Lung (tissue), 12 donors: ENCODE measurements around the gene MFF. TPM values are rescaled to one million over a fixed set of nuclear protein-coding genes. Genes with fewer than 3 reads are reported as not detected.

Source experiments
- ATAC-seq: fragments of 200-7000 bp; cut with Tn5 transposase; one replicate; pipeline ENCODE4 v1.9.1; 2020; ENCODE audit warnings: moderate number of reproducible peaks; ENCODE audit not compliant: insufficient read depth, low FRiP score
- DNase-seq, 3 donors: peaks; one replicate each; pipeline ENCODE4 v3.0.0-alpha.2; 2013 to 2017
- H3K27ac ChIP-seq, 2 donors: one replicate each; pipeline ENCODE4 v1.5.1; 2013; ENCODE audit warnings: mild to moderate bottlenecking in 2 of 2, moderate library complexity in 2 of 2, control low read depth in 1 of 2, inconsistent platforms in 1 of 2, low read depth in 1 of 2, low read length in 1 of 2
- H3K27me3 ChIP-seq, 3 donors: one replicate each; pipeline ENCODE4 v1.5.1; 2013; ENCODE audit warnings: low read length in 2 of 3; ENCODE audit not compliant: control insufficient read depth in 3 of 3, insufficient read depth in 3 of 3
- H3K36me3 ChIP-seq, 4 donors: one replicate each; pipeline ENCODE4 v1.5.1; 2013; ENCODE audit warnings: low read length in 4 of 4, mild to moderate bottlenecking in 1 of 4, moderate library complexity in 1 of 4; ENCODE audit not compliant: control insufficient read depth in 4 of 4, insufficient read depth in 4 of 4
- H3K4me1 ChIP-seq, 5 donors: one replicate each; pipeline ENCODE4 v1.5.1; 2013; ENCODE audit warnings: low read length in 5 of 5, mild to moderate bottlenecking in 2 of 5, moderate library complexity in 1 of 5; ENCODE audit not compliant: control insufficient read depth in 5 of 5, insufficient read depth in 5 of 5
- H3K4me3 ChIP-seq: one replicate; pipeline ENCODE4 v1.5.1; 2013; ENCODE audit warnings: mild to moderate bottlenecking, control low read depth, moderate library complexity
- H3K9ac ChIP-seq, 2 donors: one replicate each; pipeline ENCODE4 v1.5.1; 2013; ENCODE audit warnings: low read length in 2 of 2, control low read depth in 1 of 2; ENCODE audit not compliant: insufficient read depth in 1 of 2
- H3K9me3 ChIP-seq, 4 donors: one replicate each; pipeline ENCODE4 v1.5.1; 2013; ENCODE audit warnings: low read length in 3 of 4, mild to moderate bottlenecking in 1 of 4, moderate library complexity in 1 of 4; ENCODE audit not compliant: control insufficient read depth in 4 of 4, insufficient read depth in 3 of 4
- CTCF ChIP-seq: IDR thresholded peaks from 2 replicates; pipeline ENCODE4 v1.5.1; 2012; ENCODE audit warnings: mild to moderate bottlenecking; ENCODE audit errors: control extremely low read depth, extremely low read depth
- WGBS, 2 donors: extraction: QIAGEN DNeasy Blood & Tissue Kit; methylation state at CpG; one replicate each; pipeline ENCODE4 v1.1.7; 2013; 5-methylcytosine and 5-hydroxymethylcytosine counted together
- polyA plus RNA-seq, 2 donors: library from polyadenylated mRNA; stranded (reverse); fragments of 200-250 nt; gene quantifications; one replicate each; pipeline ENCODE4 v1.2.1, GENCODE V29; 2013
- total RNA-seq, 2 donors: library from RNA; depleted of rRNA in 1 of 2; stranded (reverse); fragments of >200 nt in 1 of 2; gene quantifications; one replicate each; pipeline ENCODE4 v1.2.1, GENCODE V29; 2014 to 2021
- donor health status: control.
- donor health status: control.
- donor health status: Bipolar disorder and iron deficiency.
- donor health status: healthy.
- donor health status: DM: yes; HTN: yes; CAD: no.

MFF gene
- total and polyA plus RNA-seq, 4 donors = 47.0 to 90.6 (median 67.6) TPM

- no peak for ATAC-seq
- WGBS, 2 donors = 76 to 90% methylated on average over 5 of the region's 5 CpGs
- peaks cover 0 to 15% (median 8%) of the 10 kb centered on the region in 5 donors for H3K4me1 ChIP-seq
These were observed 2.4 kb upstream of the MFF start for GRCh38 chr2:227322530-227323205.

GRCh38 chr2:227323818-227324217, 1.2 kb upstream of the MFF start:
- H3K9me3 ChIP-seq = peaks cover 0 to 3% (median 0%) of the 10 kb centered on the region in 4 donors
- no peak overlapping the region for H3K9ac ChIP-seq
- no peak for TF ChIP-seq CTCF
- H3K27me3 ChIP-seq = no peaks in the 10 kb centered on the region
- DNase-seq (no peak), ATAC-seq (no peak)
- H3K27ac ChIP-seq = no peak overlapping the region
- no peaks in the 10 kb centered on the region for H3K36me3 ChIP-seq
- peaks cover 0 to 15% (median 8%) of the 10 kb centered on the region in 5 donors for H3K4me1 ChIP-seq
- H3K4me3 ChIP-seq = no peak overlapping the region
- 97% methylated on average over 4 of the region's 4 CpGs for WGBS, 2 donors

More at GRCh38 chr2:227322530-227323205, 2.4 kb upstream of the MFF start:
- DNase-seq = no peak
- H3K27ac ChIP-seq = no peak overlapping the region
- no peaks in the 10 kb centered on the region for H3K36me3 ChIP-seq
- H3K4me3 ChIP-seq = no peak overlapping the region
- no peaks in the 10 kb centered on the region for H3K27me3 ChIP-seq
- no peak for TF ChIP-seq CTCF
- H3K9me3 ChIP-seq = peaks cover 0 to 3% (median 0%) of the 10 kb centered on the region in 4 donors
- H3K9ac ChIP-seq = no peak overlapping the region

- Histone ChIP-seq H3K27me3 (no peaks in the 10 kb centered on the region), H3K27ac (peak overlapping the region; percentile 73 to 87), H3K4me3 (peak overlapping the region; percentile 67), H3K9me3 (peaks cover 0 to 3% (median 0%) of the 10 kb centered on the region in 4 donors), H3K4me1 (peaks cover 0 to 15% (median 8%) of the 10 kb centered on the region in 5 donors), H3K36me3 (peaks cover 0 to 2% (median 0%) of the 10 kb centered on the region in 4 donors), H3K9ac (peak overlapping the region; percentile 65 to 67)
- DNase-seq (no peak), ATAC-seq (peak; percentile 8)
- no peak for TF ChIP-seq CTCF
- WGBS, 2 donors = 7 to 11% methylated on average over 6 of the region's 6 CpGs
These were observed 433 bp upstream of the MFF start for GRCh38 chr2:227324642-227324994.
